Daoy (cell line): ENCODE data around the gene CCDC33. TPM values are rescaled to one million over a fixed set of nuclear protein-coding genes. Genes with fewer than 3 reads are reported as not detected.

Experiments used
- DNase-seq: peaks from one replicate; pipeline ENCODE4 v3.0.0-alpha.2; 2015; ENCODE audit warnings: low read depth
- total RNA-seq: library from RNA; depleted of rRNA; stranded (reverse); fragments of >200 nt; shearing (Covaris generic); gene quantifications from 2 replicates; pipeline ENCODE4 v1.2.3, GENCODE V29; 2014

The CCDC33 gene
- total RNA-seq, 1 experiment from 2014 or later, result 4.9 TPM

GRCh38 chr15:74311734-74312444 is 75.8 kb downstream of the CCDC33 start:
- no peak for DNase-seq

GRCh38 chr15:74312445-74313007 is 76.4 kb downstream of the CCDC33 start:
- no peak for DNase-seq

GRCh38 chr15:74313889-74314288 is 77.8 kb downstream of the CCDC33 start:
- DNase-seq, result no peak

GRCh38 chr15:74314795-74315438 is 78.8 kb downstream of the CCDC33 start:
- DNase-seq, result peak; percentile 87

- DNase-seq, result peak; percentile 61
Measured at GRCh38 chr15:74315626-74316025, 79.5 kb downstream of the CCDC33 start.

- DNase-seq, result no peak
Measured at GRCh38 chr15:74316141-74316540, 80.0 kb downstream of the CCDC33 start.

- DNase-seq, result peak; percentile 95
Measured at GRCh38 chr15:74317820-74318375, 81.8 kb downstream of the CCDC33 start.

GRCh38 chr15:74318376-74319137 is 82.4 kb downstream of the CCDC33 start:
- peak; percentile 64 for DNase-seq

GRCh38 chr15:74319138-74319460 is 83.0 kb downstream of the CCDC33 start:
- no peak for DNase-seq

- peak; percentile 25 for DNase-seq
Measured at GRCh38 chr15:74319596-74320351, 83.6 kb downstream of the CCDC33 start.

- DNase-seq, result peak; percentile 69
Measured at GRCh38 chr15:74320352-74321247, 84.5 kb downstream of the CCDC33 start.

- peak; percentile 80 for DNase-seq
Measured at GRCh38 chr15:74322558-74323180, 86.5 kb downstream of the CCDC33 start.

GRCh38 chr15:74324714-74325113 is 88.6 kb downstream of the CCDC33 start:
- no peak for DNase-seq

- no peak for DNase-seq
Measured at GRCh38 chr15:74326746-74327145, 90.6 kb downstream of the CCDC33 start.

GRCh38 chr15:74327756-74328155 is 91.6 kb downstream of the CCDC33 start:
- no peak for DNase-seq

GRCh38 chr15:74328331-74329056 is 92.4 kb downstream of the CCDC33 start:
- no peak for DNase-seq

GRCh38 chr15:74330861-74331408 is 94.8 kb downstream of the CCDC33 start:
- DNase-seq, result no peak

GRCh38 chr15:74332011-74332410 is 95.9 kb downstream of the CCDC33 start:
- no peak for DNase-seq

GRCh38 chr15:74332611-74333010 is 96.5 kb downstream of the CCDC33 start:
- DNase-seq, result no peak
